OCI-M2 (cell line): Measurements from ENCODE around the gene MRPL11.
"Not testable (repeated sequence)": the region's sequence is repeated elsewhere in the genome, so short reads cannot be mapped to it uniquely, and the experiment has no call there.

Experiments used
- DNase-seq: peaks from one replicate; lab custom pipeline; 2025; ENCODE audit not compliant: unreplicated experiment; lab: John Stamatoyannopoulos, UW

The MRPL11 gene

DNA sequence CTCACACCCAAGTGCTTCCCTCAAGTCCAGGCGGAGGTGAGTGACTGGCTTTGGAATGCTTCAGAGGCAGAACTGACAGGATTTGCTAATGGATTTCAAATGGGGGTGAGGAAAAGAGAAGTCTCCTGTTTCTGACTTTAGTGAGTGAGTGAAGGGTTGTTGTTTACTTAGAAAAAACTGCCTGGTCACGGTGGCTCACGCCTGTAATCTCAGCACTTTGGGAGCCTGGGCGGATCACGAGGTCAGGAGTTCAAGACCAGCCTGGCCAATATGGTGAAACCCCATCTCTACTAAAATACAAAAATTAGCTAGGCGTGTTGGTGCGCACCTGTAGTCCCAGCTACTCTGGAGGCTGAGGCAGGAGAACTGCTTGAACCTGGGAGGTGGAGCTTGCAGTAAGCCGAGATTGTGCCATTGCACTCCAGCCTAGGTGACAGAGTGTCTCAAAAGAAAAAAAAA, 6.7 kb downstream of the MRPL11 start:
- not testable (repeated sequence) for DNase-seq

DNA sequence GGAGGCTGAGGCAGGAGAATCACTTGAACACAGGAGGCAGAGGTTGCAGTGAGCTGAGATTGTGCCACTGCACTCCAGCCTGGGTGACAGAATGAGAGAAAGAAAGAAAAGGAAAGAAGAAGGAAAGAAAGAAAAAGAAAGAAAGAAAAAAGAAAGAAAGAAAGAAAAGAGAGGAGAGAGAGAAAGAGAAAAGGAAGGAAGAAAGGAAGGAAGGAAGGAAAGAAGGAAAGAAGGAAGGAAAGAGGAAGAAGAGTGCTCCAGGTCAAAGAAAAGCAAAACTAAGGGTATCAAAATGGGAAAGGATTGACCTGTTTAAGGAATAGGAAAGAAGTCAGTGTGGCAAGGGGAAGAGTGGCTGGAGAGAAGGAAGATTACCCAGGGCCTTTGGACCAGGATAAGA, 7.4 kb downstream of the MRPL11 start:
- DNase-seq: not testable (repeated sequence)

DNA sequence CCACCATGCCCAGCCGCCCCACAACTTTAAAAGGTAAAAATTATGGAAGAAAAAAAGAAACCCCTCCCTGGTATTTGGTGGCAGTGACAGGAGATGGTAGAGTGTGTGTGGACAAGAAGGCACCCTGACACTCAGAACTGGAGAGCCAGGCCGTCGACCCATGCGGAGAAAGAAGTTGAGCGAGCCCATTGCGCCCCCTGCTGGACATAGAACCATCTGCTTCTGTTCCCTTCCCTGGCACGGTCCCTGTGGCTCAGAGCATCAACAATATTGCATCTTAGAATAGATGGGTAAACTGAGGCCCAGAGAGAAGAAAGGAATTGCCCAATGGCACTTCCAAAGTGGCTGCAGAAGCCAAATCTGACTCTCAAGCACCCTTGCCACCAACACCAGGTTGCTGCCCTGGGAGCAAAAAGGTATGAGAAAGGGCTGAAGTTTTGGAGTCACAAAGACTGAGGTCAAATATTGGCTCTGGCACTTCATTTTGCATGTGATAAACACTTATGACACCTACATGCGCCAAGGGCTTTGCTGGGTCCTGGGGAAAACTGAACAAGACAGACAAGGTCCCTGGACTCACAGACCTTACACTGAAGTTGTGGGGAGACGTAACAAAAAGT, 8.6 kb downstream of the MRPL11 start:
- DNase-seq: no peak

DNA sequence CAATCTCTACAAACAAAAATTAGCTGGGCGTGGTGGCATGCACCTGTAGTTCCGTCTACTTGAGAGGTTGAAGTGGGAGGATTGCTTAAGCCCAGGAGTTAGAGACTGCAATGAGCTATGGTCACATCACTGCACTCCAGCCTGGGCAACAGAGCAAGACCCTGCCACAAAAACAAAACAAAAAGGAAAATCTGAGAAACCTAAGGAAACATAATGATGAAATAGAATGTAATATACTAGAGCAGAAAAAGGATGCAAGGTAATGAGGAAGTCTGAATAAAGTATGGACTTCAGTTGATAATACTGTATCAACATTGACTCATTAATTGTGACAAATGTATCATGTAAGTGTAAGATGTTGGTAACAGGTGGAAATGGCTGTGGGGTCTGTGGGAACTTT, 9.7 kb downstream of the MRPL11 start:
- DNase-seq: no peak

DNA sequence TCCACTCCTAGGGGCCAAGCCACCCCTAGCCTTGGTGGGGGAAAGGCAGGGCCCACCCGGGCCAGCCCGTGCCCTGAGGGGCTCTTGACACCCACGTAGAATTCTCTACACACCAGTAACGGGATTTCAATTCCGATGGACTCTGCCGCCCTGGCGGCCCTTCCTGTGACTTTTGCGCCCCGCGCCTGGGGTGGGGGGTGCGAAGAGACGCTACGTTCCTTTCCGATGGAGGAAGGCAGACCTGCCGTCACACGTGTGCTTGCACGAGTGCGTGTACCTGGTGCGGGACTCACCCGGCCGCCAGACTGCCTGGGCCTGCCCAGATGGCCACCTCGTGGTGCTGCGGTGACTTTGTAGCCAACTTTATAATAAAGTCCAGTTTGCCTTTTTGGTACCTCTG, 12.3 kb downstream of the MRPL11 start:
- no peak for DNase-seq

DNA sequence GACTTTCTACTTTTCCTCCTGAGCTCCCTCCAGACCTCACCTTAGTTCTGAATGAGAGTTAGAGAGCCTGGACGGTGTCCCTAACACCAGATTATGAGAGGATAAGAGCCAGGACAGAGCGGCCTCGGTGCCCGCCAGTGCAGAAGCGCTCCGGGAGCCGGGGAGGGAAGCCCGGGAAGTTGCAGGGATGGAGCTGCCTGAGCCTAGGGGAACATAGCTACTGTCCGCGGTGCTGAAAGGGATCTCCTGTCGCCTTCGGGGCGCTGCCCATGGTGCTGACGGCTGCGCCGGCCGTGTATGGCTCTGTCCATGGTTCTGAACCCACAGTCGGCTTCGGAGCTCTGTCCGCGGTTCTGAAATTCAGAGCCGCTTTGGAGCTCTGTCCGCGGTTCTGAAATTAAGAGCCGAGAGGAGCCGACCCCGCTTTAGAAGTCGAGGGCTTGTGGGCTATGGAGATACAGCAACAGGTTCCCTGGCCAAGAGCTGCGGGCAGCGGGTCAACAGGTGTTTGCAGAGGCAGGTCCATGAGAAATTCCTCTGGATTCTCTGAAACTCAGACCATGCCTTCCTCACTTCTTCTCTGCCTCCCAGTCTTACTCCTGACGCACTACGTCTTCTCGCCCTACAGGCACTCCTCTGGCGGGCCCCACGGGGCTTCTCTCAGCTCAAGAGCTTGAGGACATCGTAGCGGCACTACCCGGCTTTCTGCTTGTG, 17.0 kb downstream of the MRPL11 start:
- DNase-seq: no peak

DNA sequence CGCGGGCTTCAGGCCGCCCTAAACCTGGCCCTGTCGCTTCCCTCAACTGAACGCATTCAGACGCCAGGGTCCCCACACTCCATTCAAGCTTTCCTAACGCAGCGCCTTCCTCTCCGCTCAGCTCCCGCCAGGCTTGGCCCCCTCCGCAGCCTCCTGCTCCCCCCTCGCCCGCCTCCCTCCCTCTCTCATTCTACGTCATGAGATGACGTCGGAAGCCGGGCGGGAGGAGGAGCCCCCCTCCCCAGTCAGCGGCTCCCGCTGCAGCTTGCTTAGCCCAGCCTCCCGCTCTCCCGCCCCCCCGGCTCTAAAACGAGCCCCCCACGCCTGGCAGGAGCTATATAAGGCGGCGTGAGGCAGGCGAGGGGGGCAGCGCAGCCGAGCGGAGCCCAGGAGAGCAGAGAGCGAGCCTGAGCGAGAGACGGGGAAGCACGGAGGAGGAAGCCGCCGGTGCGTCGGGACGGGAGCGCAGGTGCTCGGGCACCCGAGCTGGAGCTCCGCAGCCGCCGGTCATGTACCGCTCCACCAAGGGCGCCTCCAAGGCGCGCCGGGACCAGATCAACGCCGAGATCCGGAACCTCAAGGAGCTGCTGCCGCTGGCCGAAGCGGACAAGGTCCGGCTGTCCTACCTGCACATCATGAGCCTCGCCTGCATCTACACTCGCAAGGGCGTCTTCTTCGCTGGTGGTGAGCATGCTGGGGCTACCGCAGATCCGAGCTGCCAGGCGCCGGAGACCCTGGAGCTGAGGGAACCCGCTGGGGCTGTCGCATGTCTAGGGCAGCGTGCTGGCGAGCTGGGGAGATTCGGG, 17.8 kb downstream of the MRPL11 start, which contains the start of gene NPAS4:
NPAS4 (plus strand) TSS at position 365 of the 806 bp plus-strand sequence; CDS start at position 510, 145 bp downstream.
- no peak for DNase-seq

DNA sequence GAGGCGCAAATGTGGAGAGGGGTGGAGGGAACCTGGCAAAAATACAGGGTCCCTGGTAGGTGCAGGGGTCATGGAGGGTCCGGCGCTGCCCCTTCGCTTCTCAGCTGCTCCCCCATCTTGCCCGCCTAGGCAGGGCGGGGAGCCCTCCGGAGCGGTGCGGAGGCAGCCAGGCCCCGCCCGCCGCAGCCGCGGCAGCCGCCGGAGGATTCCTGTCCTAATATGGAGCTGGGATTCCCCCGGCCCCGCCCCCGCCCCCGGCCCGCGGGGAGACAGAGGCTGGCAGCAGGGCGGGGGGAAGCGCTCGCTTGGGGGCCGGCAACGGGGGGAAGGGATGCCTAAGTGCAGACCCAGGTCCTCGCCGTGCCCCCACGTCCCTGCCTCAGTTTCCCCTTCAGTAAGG, 18.8 kb downstream of the MRPL11 start:
- DNase-seq: no peak

DNA sequence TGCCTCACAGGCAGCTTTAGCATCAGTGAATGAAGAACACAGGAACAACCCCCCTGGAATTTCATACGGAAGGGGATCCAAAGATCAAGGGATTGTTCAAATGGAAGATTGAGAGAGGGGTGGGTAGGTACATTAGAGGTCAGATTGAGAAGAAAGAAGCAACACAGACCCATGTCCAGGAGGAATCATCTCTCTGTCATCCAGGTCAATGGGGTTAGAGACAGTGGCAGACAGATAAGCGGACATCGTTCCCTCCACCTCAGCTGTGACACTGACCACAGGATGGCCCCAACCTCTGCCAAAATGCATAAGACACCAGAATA, 19.7 kb downstream of the MRPL11 start:
- DNase-seq: no peak

DNA sequence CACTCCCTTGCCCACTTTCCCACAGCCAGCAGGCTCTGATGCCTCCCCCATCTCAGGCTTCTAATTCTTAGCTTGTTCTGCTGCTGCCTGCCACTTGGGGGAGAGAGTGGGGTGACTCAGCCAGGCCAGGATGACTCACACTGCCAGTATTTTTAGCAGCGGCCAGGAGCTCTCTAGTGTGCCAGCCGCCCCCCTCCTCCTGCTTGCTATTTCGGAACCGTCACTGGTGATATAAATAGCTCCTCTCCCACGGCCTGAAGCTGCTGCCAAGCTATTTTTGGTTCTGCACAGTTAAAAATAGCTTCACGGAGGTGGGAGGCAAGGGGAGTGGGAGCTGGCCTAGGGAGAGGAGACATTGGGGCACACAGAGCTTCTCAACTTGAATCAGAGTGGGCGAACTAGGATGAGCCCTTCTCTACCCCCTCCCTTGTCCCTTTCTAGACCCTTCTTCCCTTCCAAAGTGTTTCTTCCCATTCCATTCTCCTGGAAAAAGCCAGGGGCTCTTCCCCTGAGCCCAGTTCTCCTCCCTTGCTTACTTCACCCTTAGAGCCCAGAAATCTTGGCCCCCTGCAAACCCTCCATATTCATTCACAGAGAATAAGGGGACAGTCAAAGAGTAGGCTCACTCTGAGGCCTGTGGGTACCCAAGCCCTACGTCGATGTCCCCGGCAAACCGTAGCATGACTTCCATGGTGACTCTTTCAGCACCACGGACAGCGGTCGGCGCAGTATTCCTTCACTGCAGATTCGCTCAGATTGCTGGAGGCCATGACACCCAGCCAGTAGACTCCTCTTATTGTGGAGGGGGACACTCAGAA, 20.3 kb downstream of the MRPL11 start:
- no peak for DNase-seq

DNA sequence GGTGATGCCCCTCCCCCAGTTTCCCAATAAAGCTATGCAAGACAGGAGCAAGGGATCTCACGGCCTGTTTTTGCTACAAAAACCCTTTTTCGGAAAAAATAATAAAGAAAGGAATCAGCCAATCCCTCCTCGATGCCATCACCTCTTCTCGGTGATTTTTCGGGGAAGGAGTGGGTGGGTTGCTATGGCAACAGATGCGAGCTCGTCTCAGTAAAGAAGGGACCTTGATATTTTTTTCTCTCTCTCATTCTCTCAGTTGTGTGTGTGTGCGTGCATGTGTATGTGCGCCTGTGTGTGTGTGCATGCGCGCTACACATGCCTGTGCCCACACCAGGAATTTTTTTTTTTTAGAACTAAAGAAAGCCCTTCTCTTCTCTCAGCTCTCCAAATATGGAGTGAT, 21.6 kb downstream of the MRPL11 start:
- DNase-seq: no peak

DNA sequence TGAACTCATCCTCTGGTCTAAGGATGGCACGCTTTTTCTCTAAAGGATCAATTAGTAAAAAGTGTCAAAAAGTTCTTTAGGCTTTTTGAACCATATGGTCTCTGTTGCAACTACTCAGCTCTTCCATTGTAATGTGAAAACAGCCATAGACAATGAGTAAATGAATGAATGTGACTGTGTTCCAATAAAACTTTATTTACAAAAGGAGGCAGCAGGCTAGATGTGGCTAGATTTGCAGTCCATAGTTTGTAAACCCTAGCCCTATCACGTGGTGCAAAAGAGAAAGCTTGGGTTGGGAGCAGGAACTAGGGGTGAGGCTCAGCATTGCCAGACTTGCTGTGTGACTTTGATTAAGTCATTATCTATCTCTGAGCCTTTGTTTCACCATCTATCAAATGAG, 23.2 kb downstream of the MRPL11 start:
- DNase-seq: no peak

DNA sequence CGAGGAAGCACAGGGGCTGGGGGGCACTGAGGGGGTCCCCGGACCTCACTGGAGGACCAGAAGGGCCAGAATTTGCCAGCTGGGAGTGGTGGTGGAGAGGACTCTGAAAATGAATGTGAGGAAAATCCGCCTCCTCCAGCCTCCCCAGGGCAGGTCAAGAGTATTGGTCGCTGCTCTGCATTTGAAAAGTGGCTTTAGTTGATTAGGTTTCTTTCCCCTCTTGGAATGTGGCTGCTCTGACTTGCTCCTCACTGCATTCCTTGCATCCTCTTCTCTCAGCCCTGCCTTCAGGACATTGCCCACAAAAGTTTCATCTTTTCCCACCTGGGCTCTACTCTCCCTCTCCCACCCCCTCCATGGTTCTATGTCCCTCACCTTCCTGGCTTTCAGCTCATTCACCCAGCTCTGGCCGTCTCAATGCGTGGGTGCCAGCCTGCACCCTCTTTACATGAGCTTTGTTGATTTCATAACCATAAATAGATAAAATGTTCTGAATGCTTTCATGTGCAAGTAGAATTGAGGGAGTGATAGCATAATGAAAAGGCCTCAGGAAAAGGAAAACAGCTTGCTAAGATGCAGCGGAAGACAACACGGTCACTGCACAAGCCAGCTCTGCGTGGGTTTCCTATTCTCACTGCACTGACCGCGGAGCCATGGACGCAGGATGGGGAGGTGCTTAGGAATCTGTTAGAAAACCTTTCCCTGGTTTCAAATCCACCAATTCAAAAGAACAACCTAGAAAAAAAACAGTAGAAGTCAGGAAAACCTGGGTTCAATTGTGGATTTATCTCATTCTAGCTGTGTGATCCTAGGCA, 24.3 kb downstream of the MRPL11 start:
- DNase-seq: no peak

DNA sequence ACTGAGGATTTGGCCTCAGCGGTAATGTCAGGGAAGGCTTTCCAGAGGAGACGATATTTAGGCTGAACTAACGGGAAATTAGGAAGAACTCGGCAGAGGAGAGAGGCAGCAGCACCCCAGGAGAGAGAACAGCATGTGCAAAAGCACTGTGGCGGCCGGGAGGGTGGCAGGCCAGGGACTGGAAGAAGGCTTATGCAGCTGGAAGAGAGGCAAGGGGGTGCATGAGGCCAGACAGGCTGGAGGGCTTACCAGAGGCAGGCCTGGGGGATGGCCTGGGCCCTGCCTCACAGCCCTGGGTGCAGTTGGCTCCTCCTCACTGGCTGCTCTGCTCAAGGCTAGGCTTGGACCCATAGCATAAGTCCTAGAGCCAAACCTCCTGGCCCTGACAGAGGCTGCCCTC, 25.5 kb downstream of the MRPL11 start:
- DNase-seq: no peak

DNA sequence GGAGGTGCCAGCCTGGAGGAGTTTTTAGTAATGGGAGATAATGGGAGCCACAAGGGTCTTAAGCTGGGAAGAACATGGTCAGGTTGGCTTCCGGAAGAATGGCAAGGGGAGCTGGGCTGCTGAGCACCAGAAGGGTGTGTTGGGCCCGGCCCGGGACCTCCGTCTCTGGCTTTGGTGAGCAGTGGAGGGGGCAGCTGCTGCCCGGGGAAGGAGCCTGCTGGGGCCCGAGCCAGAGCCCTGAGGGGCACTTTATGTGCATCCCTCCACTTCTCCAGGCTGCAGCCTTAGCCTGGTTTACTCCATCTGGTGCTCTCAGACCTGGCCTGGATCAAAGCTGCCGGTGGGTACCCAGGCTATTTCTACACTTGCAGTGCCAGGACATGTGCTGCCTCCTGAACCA, 26.5 kb downstream of the MRPL11 start:
- no peak for DNase-seq

DNA sequence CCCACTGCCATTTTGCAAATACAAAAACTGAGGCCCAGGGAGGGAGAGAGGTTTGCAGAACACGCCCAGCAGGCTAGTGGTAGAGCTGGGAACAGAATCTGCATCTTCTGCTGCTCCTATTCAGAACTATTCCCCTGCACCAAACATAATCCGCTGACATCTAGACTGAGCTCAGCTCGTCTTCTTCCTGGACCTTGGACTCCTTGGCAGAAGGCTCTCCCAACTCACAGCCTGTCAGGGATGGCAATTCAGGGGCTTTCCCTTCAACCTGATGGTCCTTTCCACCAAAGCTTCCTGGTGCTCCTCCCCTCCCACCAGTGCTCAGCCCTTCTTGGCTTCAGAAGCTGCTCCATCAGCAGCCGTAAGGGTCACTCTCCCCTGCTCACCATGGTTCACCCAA, 27.3 kb downstream of the MRPL11 start:
- no peak for DNase-seq

DNA sequence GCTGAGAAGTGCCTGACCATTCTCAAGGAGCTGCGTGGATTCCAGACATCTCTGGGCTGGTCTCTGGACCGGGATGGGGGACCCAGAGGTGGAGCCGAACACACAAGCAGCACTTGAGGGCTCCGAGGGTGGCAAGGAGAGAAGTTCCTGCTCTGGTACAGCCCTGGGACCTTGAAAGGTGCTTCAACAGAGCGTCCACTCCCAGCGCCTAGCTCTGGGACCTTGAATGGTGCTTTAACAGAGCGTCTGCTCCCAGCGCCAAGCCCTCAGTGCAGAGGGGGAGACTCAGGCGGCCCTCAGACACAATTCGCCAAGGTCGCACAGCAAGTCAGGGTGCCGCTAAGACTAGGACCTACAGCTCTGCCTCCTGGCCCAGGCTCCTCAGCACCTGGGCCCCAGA, 28.5 kb downstream of the MRPL11 start:
- DNase-seq: no peak

DNA sequence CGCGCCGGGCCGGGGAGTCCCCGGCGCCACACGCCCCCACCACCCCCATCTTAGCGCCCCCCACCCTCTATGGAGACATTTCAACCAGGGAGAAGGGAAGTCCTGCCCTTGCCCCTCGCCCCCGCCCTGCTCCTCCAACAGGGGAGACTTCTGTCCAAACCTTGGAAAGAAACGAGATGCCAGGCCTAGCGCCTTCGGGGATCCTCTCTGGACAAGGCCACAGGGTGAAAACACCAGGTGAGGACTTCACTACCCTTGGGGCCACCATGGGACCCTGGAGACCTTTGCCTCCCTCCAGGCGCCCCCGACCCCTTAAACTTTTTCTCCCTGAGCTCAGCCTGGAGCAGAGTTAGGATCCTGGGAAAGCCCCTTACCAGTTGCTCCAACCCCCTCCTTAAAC, 29.4 kb downstream of the MRPL11 start:
- no peak for DNase-seq

DNA sequence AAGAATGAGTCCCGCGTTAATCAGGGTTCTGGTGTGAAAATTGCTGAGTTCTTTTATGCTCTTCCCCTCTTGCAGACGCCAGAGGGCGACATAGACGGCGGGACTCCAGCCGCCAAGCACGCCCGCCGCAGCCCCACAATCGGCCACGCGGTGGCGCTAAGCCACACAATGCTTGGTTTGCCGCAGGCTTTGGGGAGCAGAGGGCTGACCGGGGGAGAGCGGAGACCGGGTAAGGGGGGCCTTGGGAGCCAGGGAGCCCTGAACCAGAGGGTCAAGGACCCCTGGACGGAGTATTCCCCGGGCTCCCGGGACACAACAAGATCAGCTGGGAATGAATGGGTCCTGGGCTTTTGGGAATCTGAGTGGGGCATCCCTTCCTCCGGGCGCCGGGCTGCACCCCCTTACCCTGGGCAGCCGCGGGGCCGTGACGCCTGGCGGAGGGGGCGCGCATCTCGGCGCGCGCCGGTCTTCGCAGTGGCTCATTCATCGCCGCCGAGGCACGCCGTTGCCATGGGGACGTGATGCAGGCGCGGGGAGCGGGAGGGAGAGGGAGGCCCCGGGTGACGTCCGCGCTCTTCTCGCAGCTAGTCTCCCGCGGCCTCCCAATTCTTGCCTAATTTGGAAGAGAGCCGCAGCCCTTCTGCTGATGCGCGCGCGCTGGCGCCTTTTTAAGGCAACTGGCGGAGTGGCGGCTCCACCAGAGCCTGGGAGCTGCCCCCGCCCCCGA, 30.0 kb downstream of the MRPL11 start:
- peak; percentile 25 for DNase-seq

DNA sequence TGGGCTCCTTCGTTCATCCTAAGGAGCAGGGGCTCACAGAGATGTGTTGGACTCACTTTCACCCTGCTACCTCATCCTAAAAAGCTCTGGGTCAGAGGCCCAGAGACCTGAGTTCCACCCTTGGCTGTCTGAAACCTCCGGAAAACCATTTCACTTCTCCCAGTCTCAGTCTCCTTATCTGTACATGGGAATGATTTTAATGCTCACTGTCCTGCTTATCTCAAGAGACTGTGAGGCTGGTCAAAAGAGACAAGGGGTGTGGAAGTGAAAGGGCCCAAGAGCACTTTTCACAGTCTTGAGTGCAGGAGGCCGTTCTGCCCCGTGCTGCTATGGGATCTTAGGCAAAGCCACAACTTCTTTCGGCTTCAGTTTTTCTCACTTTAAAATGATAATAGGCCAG, 31.0 kb downstream of the MRPL11 start:
- no peak for DNase-seq
